ENCODE results near the gene L1TD1.
"Not testable (repeated sequence)": the region's sequence is repeated elsewhere in the genome, so short reads cannot be mapped to it uniquely, and the experiment has no call there.

GRCh38 chr1:62170380-62170779 lies 24.3 kb upstream of the L1TD1 start:
- not testable (repeated sequence) for TF ChIP-seq NR3C1 (CRISPR knock-in tag; IDR thresholded peaks at IDR 0.05); SAFB2 (IDR thresholded peaks at IDR 0.05; ENCODE audit: borderline replicate concordance, low read depth, low read length, severe bottlenecking); RFX5 (IDR thresholded peaks at IDR 0.05; ENCODE audit: low read depth, low read length); HOMEZ (CRISPR knock-in tag; IDR thresholded peaks at IDR 0.05); SRF (CRISPR knock-in tag; IDR thresholded peaks at IDR 0.05); FOXO4 (CRISPR knock-in tag; IDR thresholded peaks at IDR 0.05)
- TF ChIP-seq, protein P1, sequence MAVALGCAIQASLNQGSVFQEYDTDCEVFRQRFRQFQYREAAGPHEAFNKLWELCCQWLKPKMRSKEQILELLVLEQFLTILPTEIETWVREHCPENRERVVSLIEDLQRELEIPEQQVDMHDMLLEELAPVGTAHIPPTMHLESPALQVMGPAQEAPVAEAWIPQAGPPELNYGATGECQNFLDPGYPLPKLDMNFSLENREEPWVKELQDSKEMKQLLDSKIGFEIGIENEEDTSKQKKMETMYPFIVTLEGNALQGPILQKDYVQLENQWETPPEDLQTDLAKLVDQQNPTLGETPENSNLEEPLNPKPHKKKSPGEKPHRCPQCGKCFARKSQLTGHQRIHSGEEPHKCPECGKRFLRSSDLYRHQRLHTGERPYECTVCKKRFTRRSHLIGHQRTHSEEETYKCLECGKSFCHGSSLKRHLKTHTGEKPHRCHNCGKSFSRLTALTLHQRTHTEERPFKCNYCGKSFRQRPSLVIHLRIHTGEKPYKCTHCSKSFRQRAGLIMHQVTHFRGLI (CRISPR knock-in tag; IDR thresholded peaks at IDR 0.05): not testable (repeated sequence)
